Endothelial cell of umbilical vein (primary cell): Measurements from ENCODE around the gene MR1. TPM values are rescaled to one million over a fixed set of nuclear protein-coding genes. Genes with fewer than 3 reads are reported as not detected.
A peak's percentile ranks its signal among the peaks of the same experiment; 100 is the strongest.

Experiments
- BruUV-seq: library from RNA; stranded (reverse); fragments of 400-500 nt; replicated peaks from 2 replicates; lab custom pipeline; 2021; lab: Mats Ljungman, UMichigan
- CTCF ChIA-PET: fragments of 300-600, 350-600 bp; sonication (Branson Sonifier 250); formaldehyde crosslinking; loops from one replicate; lab custom pipeline; 2021; ENCODE audit warnings: antibody characterized with exemption, inconsistent platforms; lab: Charles Lee
- POLR2A ChIA-PET: fragments of 300-600, 350-600 bp; sonication (Branson Sonifier 250); formaldehyde crosslinking; loops from one replicate; lab custom pipeline; 2021; ENCODE audit warnings: antibody characterized with exemption, inconsistent platforms; lab: Charles Lee
- DNase-seq: peaks from one replicate; pipeline ENCODE4 v3.0.0-alpha.2; 2011; ENCODE audit warnings: low read depth, low spot score
- FAIRE-seq: peaks from 2 replicates; lab custom pipeline; 2011; peaks lifted over from hg19 to GRCh38; lab: Jason Lieb, UNC
- H2AFZ ChIP-seq: 2 replicates; pipeline ENCODE4 v1.6.0; 2012; ENCODE audit warnings: low read depth, low read length, control low read depth, inconsistent platforms
- H3K27ac ChIP-seq: 2 replicates; pipeline ENCODE4 v1.5.1; 2011; ENCODE audit warnings: low read depth, mild to moderate bottlenecking, control low read depth, low read length, moderate library complexity; ENCODE audit not compliant: insufficient read depth
- H3K27me3 ChIP-seq, 2 experiments: 2 replicates each; pipeline versions ENCODE4 v1.6.0 to v1.6.1; 2011; ENCODE audit warnings: low read length in 2 of 2, mixed read lengths in 1 of 2; ENCODE audit not compliant: control insufficient read depth in 2 of 2, insufficient read depth in 2 of 2
- H3K36me3 ChIP-seq, 2 experiments: 2 replicates in 1 of 2; 3 replicates in 1 of 2; pipeline ENCODE4 v1.5.1; 2011; ENCODE audit warnings: low read length in 2 of 2, mild to moderate bottlenecking in 1 of 2, moderate library complexity in 1 of 2; ENCODE audit not compliant: control insufficient read depth in 2 of 2, insufficient read depth in 2 of 2; ENCODE audit errors: extremely low read depth in 1 of 2
- H3K4me1 ChIP-seq: 3 replicates; pipeline ENCODE4 v1.5.1; 2011; ENCODE audit warnings: mild to moderate bottlenecking, low read length; ENCODE audit not compliant: control insufficient read depth, insufficient read depth; ENCODE audit errors: extremely low read depth
- H3K4me2 ChIP-seq: 2 replicates; pipeline ENCODE4 v1.6.1; 2011; ENCODE audit warnings: low read length, control low read depth, mixed read lengths; ENCODE audit not compliant: insufficient read depth
- H3K4me3 ChIP-seq, 3 experiments: fragments of 200-600 bp in 1 of 3; sonication (generic), shearing (Covaris generic) in 1 of 3; replicated peaks in 1 of 3; 2 replicates each; pipeline ENCODE4 v1.5.1; 2011 to 2016; ENCODE audit warnings: control low read depth in 3 of 3, low read length in 3 of 3, mild to moderate bottlenecking in 2 of 3, inconsistent platforms in 1 of 3, low read depth in 1 of 3, moderate library complexity in 1 of 3; ENCODE audit not compliant: insufficient read depth in 1 of 3
- H3K79me2 ChIP-seq: 2 replicates; pipeline ENCODE4 v1.6.0; 2012; ENCODE audit warnings: low read length, inconsistent platforms; ENCODE audit not compliant: control insufficient read depth, insufficient read depth
- H3K9ac ChIP-seq: replicated peaks from 2 replicates; pipeline ENCODE3; 2011; ENCODE audit warnings: low read length, control low read depth; ENCODE audit not compliant: insufficient read depth; ENCODE audit errors: extremely low read depth
- H3K9me1 ChIP-seq: replicated peaks from 3 replicates; pipeline ENCODE4 v1.6.0; 2011; ENCODE audit warnings: mild to moderate bottlenecking, low read length; ENCODE audit not compliant: control insufficient read depth, insufficient read depth; ENCODE audit errors: extremely low read depth
- H3K9me3 ChIP-seq: replicated peaks from 2 replicates; pipeline ENCODE4 v1.5.1; 2012; ENCODE audit warnings: low read length, inconsistent platforms; ENCODE audit not compliant: control insufficient read depth, insufficient read depth
- H4K20me1 ChIP-seq: replicated peaks from 2 replicates; pipeline ENCODE3; 2011; ENCODE audit warnings: mild to moderate bottlenecking, low read length; ENCODE audit not compliant: control insufficient read depth, insufficient read depth; ENCODE audit errors: extremely low read depth
- EZH2 ChIP-seq: IDR thresholded peaks from 2 replicates; pipeline ENCODE4 v1.6.1; 2012; ENCODE audit warnings: borderline replicate concordance, low read depth, mild to moderate bottlenecking, moderate library complexity, low read length, inconsistent platforms; ENCODE audit not compliant: severe bottlenecking
- FOS ChIP-seq: IDR thresholded peaks from 2 replicates; pipeline ENCODE4 v1.6.1; 2011; ENCODE audit warnings: mild to moderate bottlenecking, low read length, moderate library complexity, borderline replicate concordance; ENCODE audit not compliant: insufficient read depth
- GATA2 ChIP-seq: IDR thresholded peaks from 2 replicates; pipeline ENCODE4 v1.7.0; 2011; ENCODE audit warnings: low read depth, mild to moderate bottlenecking, moderate library complexity, mixed read lengths, low read length; ENCODE audit not compliant: insufficient read length, insufficient read depth
- JUN ChIP-seq: IDR thresholded peaks from 2 replicates; pipeline ENCODE4 v1.6.1; 2011; ENCODE audit warnings: borderline replicate concordance, low read depth; ENCODE audit not compliant: insufficient read length, insufficient read depth
- MYC ChIP-seq: IDR thresholded peaks from one replicate; pipeline ENCODE4 v1.6.1; 2011; ENCODE audit warnings: mild to moderate bottlenecking, low read depth, low read length
- POLR2A ChIP-seq: IDR thresholded peaks from 2 replicates; pipeline ENCODE4 v1.6.1; 2012; ENCODE audit warnings: low read depth, mild to moderate bottlenecking, control low read depth, low read length
- POLR2AphosphoS5 ChIP-seq: IDR thresholded peaks from 2 replicates; pipeline ENCODE4 v1.6.1; 2012; ENCODE audit warnings: low read depth, mild to moderate bottlenecking, control low read depth, low read length, moderate library complexity; ENCODE audit not compliant: insufficient read depth
- dilution Hi-C: fragments of 300-500 bp; cut with MboI; formaldehyde crosslinking; loops from one replicate; pipeline ENCODE4 v1.15.0; 2019; ENCODE audit warnings: low sequenced_read_pairs; ENCODE audit not compliant: extremely low pct_ligation_motif_present
- intact Hi-C: fragments of 100-400 bp; cut with micrococcal nuclease; formaldehyde crosslinking; loops from one replicate; pipeline ENCODE4 v1.10.0; 2022
- polyA plus RNA-seq, 4 experiments: library from polyadenylated mRNA; depleted of rRNA in 3 of 4; stranded (reverse) in 3 of 4; unstranded in 1 of 4; fragments of >200 nt; gene quantifications; 2 replicates each; pipeline versions ENCODE4 v1.2.1 to v1.2.3, GENCODE V29; 2011 to 2012; ENCODE audit warnings: missing spikeins in 1 of 4
- total RNA-seq: library from RNA; stranded (reverse); gene quantifications from 2 replicates; pipeline ENCODE4 v1.2.3, GENCODE V29; 2021
- TF ChIP-seq, protein P1 (sequence below), 2 donors: IDR thresholded peaks; 1 replicate in 1 of 2; 2 replicates in 1 of 2; pipeline ENCODE4 v1.5.1; 2011; ENCODE audit warnings: low read length in 2 of 2, mild to moderate bottlenecking in 2 of 2, moderate library complexity in 2 of 2, control low read depth in 1 of 2, inconsistent platforms in 1 of 2, low read depth in 1 of 2; ENCODE audit not compliant: insufficient read depth in 1 of 2; ENCODE audit errors: extremely low read depth in 1 of 2
- TF ChIP-seq, protein P2 (sequence below): IDR thresholded peaks from 2 replicates; pipeline ENCODE4 v1.6.1; 2011; ENCODE audit not compliant: insufficient read depth, insufficient read length

Gene MR1
- total and polyA plus RNA-seq, 2 donors (not counting 3 experiments of a cell fraction or from before 2014, with no cell fraction given) = 1.3 to 2.5 TPM

DNA sequence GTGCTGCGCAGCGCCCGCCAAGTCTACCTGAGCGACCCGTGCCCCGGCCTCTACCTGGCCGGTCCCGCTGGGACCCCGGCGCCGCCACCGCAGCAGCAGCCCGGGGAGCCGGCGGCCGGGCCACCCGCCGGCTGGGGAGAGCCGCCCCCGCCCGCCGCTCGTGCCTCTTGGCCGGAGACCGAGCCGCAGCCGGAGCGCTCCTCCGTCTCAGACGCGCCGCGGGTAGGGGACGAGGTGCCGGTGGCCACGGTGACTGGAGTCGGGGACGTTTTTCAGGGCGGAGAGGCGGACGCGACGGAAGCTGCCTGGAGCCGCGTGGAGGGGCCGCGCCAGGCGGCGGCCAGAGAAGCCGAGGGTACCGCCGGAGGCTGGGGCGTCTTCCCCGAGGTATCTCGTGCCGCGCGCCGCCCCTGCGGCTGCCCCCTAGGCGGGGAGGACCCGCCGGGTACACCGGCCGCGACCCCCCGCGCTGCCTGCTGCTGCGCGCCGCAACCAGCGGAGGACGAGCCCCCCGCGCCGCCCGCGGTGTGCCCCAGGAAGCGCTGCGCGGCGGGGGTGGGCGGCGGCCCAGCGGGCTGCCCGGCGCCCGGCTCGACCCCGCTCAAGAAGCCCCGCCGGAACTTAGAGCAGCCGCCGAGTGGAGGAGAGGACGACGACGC, 55.4 kb downstream of the MR1 start:
- Histone ChIP-seq H4K20me1 (peaks cover 3% of the 10 kb centered on the region), H3K27ac (peak overlapping the region; percentile 47), H3K4me3 (peak overlapping the region; percentile 47 to 97 (median 54)), H3K36me3 (peaks cover 0 to 7% of the 10 kb centered on the region in 2 experiments), H3K27me3 (no peaks in the 10 kb centered on the region), H3K79me2 (peaks cover 44% of the 10 kb centered on the region), H3K9me1 (no peaks in the 10 kb centered on the region), H3K9me3 (no peaks in the 10 kb centered on the region), H3K4me1 (peaks cover 17% of the 10 kb centered on the region), H2AFZ (no peak overlapping the region), H3K9ac (peak overlapping the region; percentile 60), H3K4me2 (peak overlapping the region; percentile 95)
- DNase-seq (no peak), FAIRE-seq (no peak)
- no TSS peak for BruUV-seq
- intact Hi-C loops = loop anchor here (5.0 to 10.0 kb wide), 2 partner anchors 454 to 557 kb away; partner anchors contain the start of gene XPR1
- TF ChIP-seq POLR2A = no peak
- TF ChIP-seq JUN = no peak
- no peak for TF ChIP-seq POLR2AphosphoS5
- no peak for TF ChIP-seq FOS
- TF ChIP-seq, protein P1, sequence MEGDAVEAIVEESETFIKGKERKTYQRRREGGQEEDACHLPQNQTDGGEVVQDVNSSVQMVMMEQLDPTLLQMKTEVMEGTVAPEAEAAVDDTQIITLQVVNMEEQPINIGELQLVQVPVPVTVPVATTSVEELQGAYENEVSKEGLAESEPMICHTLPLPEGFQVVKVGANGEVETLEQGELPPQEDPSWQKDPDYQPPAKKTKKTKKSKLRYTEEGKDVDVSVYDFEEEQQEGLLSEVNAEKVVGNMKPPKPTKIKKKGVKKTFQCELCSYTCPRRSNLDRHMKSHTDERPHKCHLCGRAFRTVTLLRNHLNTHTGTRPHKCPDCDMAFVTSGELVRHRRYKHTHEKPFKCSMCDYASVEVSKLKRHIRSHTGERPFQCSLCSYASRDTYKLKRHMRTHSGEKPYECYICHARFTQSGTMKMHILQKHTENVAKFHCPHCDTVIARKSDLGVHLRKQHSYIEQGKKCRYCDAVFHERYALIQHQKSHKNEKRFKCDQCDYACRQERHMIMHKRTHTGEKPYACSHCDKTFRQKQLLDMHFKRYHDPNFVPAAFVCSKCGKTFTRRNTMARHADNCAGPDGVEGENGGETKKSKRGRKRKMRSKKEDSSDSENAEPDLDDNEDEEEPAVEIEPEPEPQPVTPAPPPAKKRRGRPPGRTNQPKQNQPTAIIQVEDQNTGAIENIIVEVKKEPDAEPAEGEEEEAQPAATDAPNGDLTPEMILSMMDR (IDR thresholded peaks at IDR 0.05; ENCODE audit: extremely low read depth in 1 of 2, insufficient read depth in 1 of 2, low read depth in 1 of 2, low read length in 2 of 2) = no peak
- no peak for TF ChIP-seq EZH2
- TF ChIP-seq, protein P2, sequence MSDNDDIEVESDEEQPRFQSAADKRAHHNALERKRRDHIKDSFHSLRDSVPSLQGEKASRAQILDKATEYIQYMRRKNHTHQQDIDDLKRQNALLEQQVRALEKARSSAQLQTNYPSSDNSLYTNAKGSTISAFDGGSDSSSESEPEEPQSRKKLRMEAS = no peak
- no peak for TF ChIP-seq GATA2
- TF ChIP-seq MYC = no peak
- ChIA-PET POLR2A (interaction anchor here (0.7 to 5.0 kb wide), 15 partner anchors 9 to 163 kb away, joined by 3 to 114 read pairs (median 5); partner anchors contain the start of gene STX6), CTCF (interaction anchor here (0.7 to 10.6 kb wide), 7 partner anchors 10 to 64 kb away, joined by 3 to 319 read pairs (median 13); no protein-coding TSS in a partner anchor)
- dilution Hi-C loops = no loop called here
